GM21423 (cell line): ENCODE measurements around the gene MEF2A.
"Not testable (repeated sequence)": the region's sequence is repeated elsewhere in the genome, so short reads cannot be mapped to it uniquely, and the experiment has no call there.

Experiments
- ATAC-seq: cut with Tn5 transposase; IDR thresholded peaks from one replicate; pipeline ENCODE4 v1.9.1; 2021; ENCODE audit warnings: mild to moderate bottlenecking, moderate library complexity; ENCODE audit not compliant: unreplicated experiment

The MEF2A gene

DNA sequence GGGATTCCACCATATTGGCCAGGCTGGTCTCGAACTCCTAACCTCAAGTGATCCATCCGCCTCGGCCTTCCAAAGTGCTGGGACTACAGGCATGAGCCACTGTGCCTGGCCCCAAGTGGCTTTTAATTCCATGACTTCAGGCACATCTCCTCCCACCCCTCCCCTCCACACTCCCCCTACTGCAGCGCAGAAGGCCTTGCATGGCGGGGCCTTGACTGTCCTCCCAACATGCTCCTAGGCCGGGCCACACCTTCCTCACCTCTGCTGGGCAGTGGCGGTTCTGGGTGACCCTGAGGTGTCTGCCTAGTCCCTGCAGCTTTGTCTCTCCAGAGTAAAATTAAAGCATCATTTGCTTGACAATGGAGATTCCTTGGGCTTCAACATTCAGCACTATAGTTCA lies 160.5 kb downstream of the MEF2A start:
- ATAC-seq: no peak

DNA sequence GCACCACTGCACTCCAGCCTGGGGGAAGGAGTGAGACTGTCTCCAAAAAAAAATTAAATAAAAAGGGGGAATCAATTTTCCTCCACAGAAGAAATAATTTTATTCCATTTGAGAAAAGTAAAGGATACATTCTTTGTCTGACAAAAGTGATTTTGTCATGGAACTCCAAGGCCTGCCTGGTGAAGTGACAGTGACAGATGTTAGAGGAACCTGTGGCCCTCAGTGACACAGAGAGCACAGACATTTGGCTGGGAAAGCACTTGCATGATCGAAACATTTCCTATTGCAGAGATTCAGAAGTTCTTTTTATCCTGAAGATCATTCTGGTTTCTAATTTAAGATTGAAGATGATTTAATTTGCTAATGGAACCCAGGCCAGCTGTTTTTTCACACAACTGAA lies 161.5 kb downstream of the MEF2A start:
- no peak for ATAC-seq

- ATAC-seq: no peak
These were observed 161.9 kb downstream of the MEF2A start for GRCh38 chr15:99727733-99728132.

GRCh38 chr15:99728916-99729315 lies 163.1 kb downstream of the MEF2A start:
- no peak for ATAC-seq

DNA sequence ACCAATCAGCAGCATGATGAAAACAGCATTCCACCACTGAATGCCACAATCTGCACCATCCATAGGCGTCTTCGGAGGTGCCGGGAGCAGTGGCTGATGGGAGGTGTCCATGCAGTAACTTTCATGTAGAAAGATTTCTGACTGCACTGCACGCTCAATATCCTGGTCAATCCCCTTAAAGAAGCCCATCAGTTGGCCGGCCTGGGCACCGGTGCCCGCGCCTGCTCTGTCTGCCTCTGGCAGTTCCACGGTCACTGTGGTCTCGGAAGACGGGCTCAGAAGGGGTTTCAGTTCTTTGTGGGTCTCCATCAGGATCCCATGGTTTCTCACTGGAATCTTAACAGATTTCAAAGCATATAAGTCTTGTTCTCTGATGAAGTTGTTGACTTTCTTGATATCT lies 163.5 kb downstream of the MEF2A start:
- no peak for ATAC-seq

GRCh38 chr15:99729920-99730319 lies 164.1 kb downstream of the MEF2A start:
- ATAC-seq: no peak

- no peak for ATAC-seq
These were observed 165.7 kb downstream of the MEF2A start for GRCh38 chr15:99731336-99732123.

DNA sequence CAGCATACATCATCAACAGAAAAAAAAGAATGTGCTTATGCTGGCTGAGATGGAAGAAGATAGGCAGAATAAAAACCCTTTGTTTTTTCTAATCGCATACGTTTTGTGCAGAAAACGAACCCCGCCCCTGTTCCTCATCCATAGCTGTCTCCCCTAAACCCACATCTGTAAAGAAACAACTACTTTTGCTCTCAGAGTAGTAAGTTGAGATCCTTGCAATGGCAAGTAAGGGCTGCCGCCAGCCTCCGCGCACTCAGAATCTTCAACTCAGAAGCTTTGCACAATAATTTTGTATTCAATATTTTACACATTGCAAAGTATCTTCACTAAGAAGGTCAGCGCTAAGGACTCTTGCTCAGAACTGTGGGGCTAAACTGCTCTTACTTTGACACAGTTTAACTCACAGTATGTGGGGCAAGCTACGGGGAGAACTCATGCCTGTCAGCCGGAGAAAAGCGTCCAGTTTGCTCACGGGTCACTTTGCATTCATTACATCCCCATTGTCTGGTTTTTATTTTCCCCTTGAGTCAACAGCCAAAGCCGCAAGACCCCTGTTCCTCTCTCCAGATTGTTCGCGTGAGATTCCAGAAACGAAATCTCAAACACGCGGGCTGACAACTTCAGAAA lies 166.5 kb downstream of the MEF2A start:
- no peak for ATAC-seq

GRCh38 chr15:99732751-99733267 lies 167.0 kb downstream of the MEF2A start:
- peak; percentile 12 for ATAC-seq

DNA sequence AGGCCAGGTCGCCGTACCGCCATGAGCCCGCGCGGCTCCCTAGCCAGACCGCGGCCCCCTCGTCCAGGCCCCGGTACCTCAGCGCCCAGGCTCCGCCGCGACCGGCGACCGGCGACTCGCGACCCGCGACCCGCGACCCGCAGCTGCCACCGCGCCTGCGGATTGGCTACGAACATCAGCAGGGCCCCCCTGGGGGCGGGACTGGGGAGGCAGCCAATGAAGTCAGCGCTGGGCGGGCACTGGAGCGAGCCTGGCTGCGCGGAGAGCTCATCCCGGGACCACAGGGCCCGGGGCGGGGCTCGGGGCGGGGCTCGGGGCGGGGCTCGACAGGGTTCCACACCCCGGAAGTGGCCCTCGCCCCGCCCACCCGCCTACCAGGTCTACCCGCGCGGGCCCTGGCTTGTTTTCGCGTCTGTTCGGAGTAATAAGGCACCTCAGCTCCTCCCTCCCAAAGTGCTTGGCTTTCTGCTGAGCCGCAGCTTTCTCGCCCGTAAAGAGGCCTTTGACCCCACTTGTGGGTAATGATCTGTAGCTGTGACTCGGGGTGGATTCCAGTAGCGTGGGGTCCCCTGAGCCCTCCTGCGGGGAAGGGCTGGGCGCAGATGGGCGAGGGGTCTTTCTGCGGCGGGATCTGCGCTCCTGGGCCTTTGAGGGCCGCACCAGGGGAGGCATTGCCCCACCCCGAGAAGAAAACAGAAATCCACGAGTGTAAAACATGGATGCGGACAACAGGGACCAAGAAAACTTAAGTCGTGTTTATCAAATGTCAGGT lies 167.7 kb downstream of the MEF2A start, which contains the start of gene LYSMD4:
Gene LYSMD4, minus strand, starts transcription at position 170 of the 772 bp plus-strand sequence. CDS start 1,438 bp downstream, outside the sequence.
- peak; percentile 99 for ATAC-seq

- not testable (repeated sequence) for ATAC-seq
These were observed 168.2 kb downstream of the MEF2A start for GRCh38 chr15:99734040-99734291.

GRCh38 chr15:99734575-99734974 lies 168.8 kb downstream of the MEF2A start:
- ATAC-seq: no peak

DNA sequence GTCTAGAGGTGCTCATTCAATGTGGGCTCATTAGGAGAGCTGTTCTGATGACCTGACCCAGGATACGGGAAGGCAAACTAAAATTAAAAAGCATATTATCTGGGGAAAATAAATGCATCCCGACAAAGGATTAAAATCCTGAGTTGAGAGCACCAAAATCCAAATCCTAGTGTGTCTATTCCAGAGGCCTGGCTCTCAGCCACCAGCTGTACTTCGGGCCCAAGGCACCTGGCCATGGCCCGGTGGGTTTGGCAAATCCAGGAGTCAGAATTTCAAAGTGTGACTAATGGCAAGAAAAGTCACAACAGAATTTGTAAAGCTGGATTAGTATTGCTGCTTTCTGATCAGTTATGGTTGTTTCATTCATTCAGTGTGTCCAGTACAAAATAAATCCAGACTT lies 170.1 kb downstream of the MEF2A start:
- no peak for ATAC-seq

- no peak for ATAC-seq
These were observed 170.9 kb downstream of the MEF2A start for GRCh38 chr15:99736702-99737101.

DNA sequence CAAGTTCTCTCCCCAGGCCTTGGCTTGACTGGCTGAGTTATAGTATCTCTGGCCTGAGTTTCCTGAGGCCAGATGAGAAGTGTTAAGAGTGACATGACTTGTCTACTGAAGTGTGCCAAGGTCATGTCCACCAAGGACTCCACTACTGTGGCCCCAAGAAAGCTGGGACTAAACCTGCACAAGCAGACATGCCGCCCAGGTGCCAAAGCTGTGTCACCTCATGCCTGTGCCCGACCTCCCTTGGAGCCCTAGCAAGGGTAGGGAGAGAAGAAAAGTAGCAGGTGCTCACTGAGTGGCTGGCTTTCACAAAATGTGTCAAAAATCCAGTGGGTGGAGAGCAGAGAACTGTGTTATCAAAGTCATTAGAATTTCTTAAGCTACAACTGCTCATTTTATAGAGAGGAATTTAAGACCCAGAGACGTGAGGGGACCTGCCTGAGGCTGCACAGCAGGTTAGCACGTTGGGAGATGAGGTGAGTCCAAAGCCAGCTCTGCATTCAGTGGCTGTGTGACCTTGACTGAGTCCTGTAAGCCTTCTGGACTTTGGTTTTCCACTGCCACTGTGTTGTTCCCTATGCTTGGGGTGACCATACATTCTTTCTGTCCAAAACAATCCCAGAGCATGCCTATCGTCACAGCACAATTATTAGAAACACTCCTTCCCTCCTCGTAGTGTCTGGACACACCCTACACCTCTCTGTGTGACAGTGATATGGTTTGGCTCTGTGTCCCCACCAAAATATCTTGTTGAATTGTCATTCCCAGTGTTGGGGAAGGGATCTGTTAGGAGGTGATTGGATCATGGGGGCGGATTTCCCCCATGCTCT lies 172.4 kb downstream of the MEF2A start:
- ATAC-seq: no peak

DNA sequence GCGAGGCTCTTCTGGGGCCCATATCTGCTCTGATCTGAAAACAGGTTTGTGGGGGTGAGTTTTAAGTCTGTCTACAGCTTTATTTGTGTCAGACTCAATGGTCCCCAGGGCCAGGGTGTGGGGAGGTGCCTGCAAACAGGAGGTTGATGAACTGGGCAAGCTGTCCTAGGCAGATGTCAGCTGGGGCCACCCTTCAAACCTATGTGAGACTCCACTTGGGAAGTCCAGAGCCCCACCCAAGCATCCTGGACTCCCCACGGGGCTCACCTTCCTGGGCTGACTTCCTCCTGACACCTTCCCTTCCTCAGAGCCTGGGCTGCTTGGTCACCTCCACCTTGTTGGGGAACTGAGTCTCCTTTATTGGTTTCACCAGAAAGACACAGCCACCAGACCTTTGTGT lies 176.1 kb downstream of the MEF2A start:
- no peak for ATAC-seq

DNA sequence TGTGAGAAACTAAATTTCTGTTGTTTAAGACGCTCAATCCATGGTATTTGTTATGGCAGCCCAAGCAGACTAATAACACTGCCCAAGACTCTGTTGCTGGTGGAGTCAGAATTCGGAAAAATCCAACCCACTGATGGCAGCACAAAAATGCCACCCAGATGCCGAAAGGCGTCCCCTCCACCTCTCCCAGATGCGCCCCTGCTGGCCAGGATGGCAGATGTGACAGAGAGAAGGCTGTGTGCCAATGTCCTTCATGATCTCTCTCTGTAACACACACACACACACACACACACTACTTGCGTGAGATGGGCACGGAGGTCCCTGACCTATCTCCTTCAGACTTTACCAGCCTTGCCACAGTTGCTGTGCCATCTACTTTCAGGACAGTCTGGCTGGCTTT lies 178.4 kb downstream of the MEF2A start:
- no peak for ATAC-seq

DNA sequence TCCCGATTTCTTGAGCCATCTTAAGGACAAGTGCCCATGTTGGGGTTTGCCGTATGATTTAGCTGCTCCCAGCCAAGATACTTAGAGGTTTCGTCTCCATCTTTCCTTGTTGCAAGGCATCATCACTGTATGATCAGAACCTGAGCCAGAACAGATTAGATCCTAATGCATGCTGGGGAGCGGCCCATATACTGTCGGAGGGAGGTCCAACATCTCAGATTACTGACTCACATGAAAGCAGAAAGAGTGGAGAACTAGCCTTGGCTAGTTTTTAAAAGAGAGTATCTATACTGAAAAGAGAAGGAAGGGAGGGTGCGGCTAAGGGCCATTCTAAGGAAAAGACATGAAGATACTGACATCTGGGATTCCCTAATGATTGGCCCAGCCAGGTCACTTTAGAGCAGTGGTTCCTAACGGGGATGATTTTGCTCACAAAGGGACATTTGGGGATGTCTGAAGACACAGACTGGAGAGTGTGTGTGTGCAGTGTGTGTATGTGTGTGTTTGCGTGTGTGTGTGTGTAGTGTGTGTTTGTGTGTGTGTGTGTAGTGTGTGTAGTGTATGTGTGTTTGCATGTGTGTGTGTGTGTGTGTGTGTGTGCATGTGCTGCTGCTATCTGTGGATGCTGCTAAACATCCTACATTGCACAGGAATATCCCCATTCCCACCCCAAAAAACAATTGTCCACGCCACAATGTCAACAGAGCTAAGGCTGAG lies 179.7 kb downstream of the MEF2A start:
- no peak for ATAC-seq

GRCh38 chr15:99749386-99749785 lies 183.6 kb downstream of the MEF2A start:
- no peak for ATAC-seq

- ATAC-seq: not testable (repeated sequence)
These were observed 184.5 kb downstream of the MEF2A start for GRCh38 chr15:99750326-99750725.
